Liver (tissue), 3 donors: ENCODE results near the gene SCN9A.

ENCODE experiments used
- ATF3 ChIP-seq: IDR thresholded peaks from 2 replicates; pipeline ENCODE4 v1.6.1; 2016; ENCODE audit warnings: antibody characterized with exemption
- CTCF ChIP-seq: fragments of 150-350 bp; IDR thresholded peaks from 2 replicates; pipeline ENCODE4 v1.5.1; 2017; ENCODE audit warnings: improper control_type of control experiment, low read depth, low read length; ENCODE audit not compliant: missing input control
- EGR1 ChIP-seq, 2 donors: IDR thresholded peaks; 2 replicates each; pipeline ENCODE4 v1.6.1; 2016 to 2018; ENCODE audit warnings: antibody characterized with exemption in 2 of 2, low read depth in 2 of 2
- donor health status: healthy.
- donor health status: healthy.

DNA sequence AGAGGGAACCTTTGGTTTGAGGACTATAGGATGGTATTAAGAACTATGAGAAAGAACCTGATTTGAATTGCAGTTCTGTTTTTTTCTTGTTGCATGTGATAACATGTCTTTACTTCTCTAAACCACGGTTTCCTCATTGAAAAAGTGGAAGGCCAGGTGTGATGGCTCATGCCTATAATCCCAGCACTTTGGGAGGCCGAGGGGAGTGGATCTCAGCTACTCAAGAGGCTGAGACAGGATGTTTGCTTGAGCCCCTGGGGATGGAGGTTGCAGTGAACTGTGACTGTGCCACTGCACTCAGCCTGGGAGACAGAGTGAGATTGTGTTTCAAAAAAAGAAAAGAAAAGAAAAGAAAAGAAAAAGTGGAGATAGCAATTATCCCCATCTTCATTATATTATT is 32.3 kb downstream of the SCN9A start:
- TF ChIP-seq ATF3 (no peak), EGR1 (IDR thresholded peaks at IDR 0.05; ENCODE audit: low read depth in 2 of 2) (no peak), CTCF (no peak)
